HepG2 (cell line): ENCODE measurements around the gene CYB5D1. TPM values are rescaled to one million over a fixed set of nuclear protein-coding genes. Genes with fewer than 3 reads are reported as not detected.

Source experiments
- ARNTL ChIP-seq: sonication (generic); formaldehyde crosslinking; IDR thresholded peaks from 2 replicates; pipeline ENCODE4 v1.4.0; 2020; ENCODE audit warnings: mild to moderate bottlenecking, missing genetic modification reagents
- DPF2 ChIP-seq: sonication (generic); formaldehyde crosslinking; IDR thresholded peaks from 2 replicates; pipeline ENCODE4 v1.4.0; 2020; ENCODE audit warnings: mild to moderate bottlenecking, low read depth, missing genetic modification reagents, borderline replicate concordance
- GATA4 ChIP-seq: sonication (generic); IDR thresholded peaks from 2 replicates; pipeline ENCODE4 v1.6.1; 2016; ENCODE audit warnings: antibody characterized with exemption, low read depth, borderline replicate concordance
- NBN ChIP-seq: fragments of 450-650 bp; conservative IDR thresholded peaks from 2 replicates; pipeline ENCODE4 v1.6.1; 2017
- NFE2L2 ChIP-seq: fragments of 150-350 bp; IDR thresholded peaks from 2 replicates; pipeline ENCODE4 v1.6.1; 2014; ENCODE audit warnings: low read length
- SNAPC5 ChIP-seq: sonication (generic); formaldehyde crosslinking; IDR thresholded peaks from 2 replicates; pipeline ENCODE4 v1.8.1; 2023; ENCODE audit warnings: mild to moderate bottlenecking, missing genetic modification reagents, borderline replicate concordance
- SRSF1 ChIP-seq: fragments of 200-400 bp; formaldehyde crosslinking; optimal IDR thresholded peaks from 2 replicates; pipeline ENCODE3; 2017; ENCODE audit warnings: mild to moderate bottlenecking, low read depth, low read length, moderate library complexity
- TFAP4 ChIP-seq: sonication (generic); IDR thresholded peaks from 2 replicates; pipeline ENCODE4 v1.6.1; 2016; ENCODE audit warnings: low read depth, borderline replicate concordance
- TSC22D2 ChIP-seq: sonication (generic); formaldehyde crosslinking; IDR thresholded peaks from 2 replicates; pipeline ENCODE4 v1.5.1; 2020; ENCODE audit warnings: missing genetic modification reagents, mild to moderate bottlenecking, borderline replicate concordance
- ZBTB1 ChIP-seq: sonication (generic); formaldehyde crosslinking; IDR thresholded peaks from 2 replicates; pipeline ENCODE4 v1.4.0; 2020; ENCODE audit warnings: missing genetic modification reagents, borderline replicate concordance
- ZBTB10 ChIP-seq: sonication (generic); formaldehyde crosslinking; IDR thresholded peaks from 2 replicates; pipeline ENCODE4 v1.4.0; 2020; ENCODE audit warnings: missing genetic modification reagents, borderline replicate concordance
- ZFP90 ChIP-seq: sonication (generic); formaldehyde crosslinking; IDR thresholded peaks from 2 replicates; pipeline ENCODE4 v1.8.0; 2022; ENCODE audit warnings: missing genetic modification reagents, mild to moderate bottlenecking, inconsistent platforms, borderline replicate concordance
- ZKSCAN8 ChIP-seq: IDR thresholded peaks from 2 replicates; pipeline ENCODE4 v1.6.1; 2016; ENCODE audit warnings: borderline replicate concordance, missing genetic modification reagents, missing compliant biosample characterization
- ZNF142 ChIP-seq: sonication (generic); formaldehyde crosslinking; IDR thresholded peaks from 2 replicates; pipeline ENCODE4 v1.4.0; 2020; ENCODE audit warnings: missing genetic modification reagents
- ZNF431 ChIP-seq: sonication (generic); formaldehyde crosslinking; IDR thresholded peaks from 2 replicates; pipeline ENCODE4 v1.9.0; 2022; ENCODE audit warnings: missing genetic modification reagents, low read depth, mild to moderate bottlenecking, borderline replicate concordance
- ZXDC ChIP-seq: sonication (generic); formaldehyde crosslinking; IDR thresholded peaks from 2 replicates; pipeline ENCODE4 v1.5.0; 2020; ENCODE audit warnings: mild to moderate bottlenecking, missing genetic modification reagents
- polyA plus RNA-seq, 8 experiments: library from polyadenylated mRNA; depleted of rRNA in 3 of 8; stranded (reverse) in 7 of 8; unstranded in 1 of 8; fragments of >200 nt; fragmentation: Illumina TruSeq in 4 of 8; extraction: Trizol in 4 of 8; gene quantifications; 2 replicates each; pipeline versions ENCODE4 v1.2.1 to v1.2.3, GENCODE V29; 2011 to 2016; ENCODE audit warnings: low read depth in 4 of 8, missing spikeins in 1 of 8, mixed read lengths in 1 of 8; ENCODE audit not compliant: insufficient read depth in 1 of 8
- total RNA-seq, 5 experiments: library from RNA; depleted of rRNA; stranded (reverse); fragments of >200 nt; fragmentation: Illumina TruSeq; extraction: Trizol; gene quantifications; 2 replicates each; pipeline ENCODE4 v1.2.3, GENCODE V29; 2016; ENCODE audit warnings: low read depth in 1 of 5

The CYB5D1 gene
- total and polyA plus RNA-seq, 2 of the 13 experiments (the other 11 are each of a cell fraction or from before 2014, with no cell fraction given), result 8.9 to 17.0 TPM

GRCh38 chr17:7857713-7858521 lies at the start of gene CYB5D1 (continued):
- TF ChIP-seq ARNTL (CRISPR knock-in tag) (0 out of 2 replicates have a peak, but pooled peaks have one; percentile 43), ZBTB10 (CRISPR knock-in tag) (no peak), TSC22D2 (CRISPR knock-in tag) (no peak), ZNF142 (CRISPR knock-in tag) (no peak), NFE2L2 (no peak), ZKSCAN8 (no peak), DPF2 (no peak), SNAPC5 (no peak), GATA4 (peak; percentile 55; the same call in 1 of the 2 replicates), ZNF431 (CRISPR knock-in tag) (no peak), SRSF1 (peak; percentile 44), ZXDC (no peak), NBN (no peak), ZBTB1 (CRISPR knock-in tag) (no peak), ZFP90 (CRISPR knock-in tag) (0 out of 2 replicates have a peak, but pooled peaks have one; percentile 36), TFAP4 (peak; percentile 38; the same call in 1 of the 2 replicates)
